ENCODE data around the gene LASP1. TPM values are rescaled to one million over a fixed set of nuclear protein-coding genes. Genes with fewer than 3 reads are reported as not detected.
"Not testable (repeated sequence)": the region's sequence is repeated elsewhere in the genome, so short reads cannot be mapped to it uniquely, and the experiment has no call there.

LASP1 gene
- polyA plus RNA-seq, 3 donors = 132 to 165 (median 143) TPM

DNA sequence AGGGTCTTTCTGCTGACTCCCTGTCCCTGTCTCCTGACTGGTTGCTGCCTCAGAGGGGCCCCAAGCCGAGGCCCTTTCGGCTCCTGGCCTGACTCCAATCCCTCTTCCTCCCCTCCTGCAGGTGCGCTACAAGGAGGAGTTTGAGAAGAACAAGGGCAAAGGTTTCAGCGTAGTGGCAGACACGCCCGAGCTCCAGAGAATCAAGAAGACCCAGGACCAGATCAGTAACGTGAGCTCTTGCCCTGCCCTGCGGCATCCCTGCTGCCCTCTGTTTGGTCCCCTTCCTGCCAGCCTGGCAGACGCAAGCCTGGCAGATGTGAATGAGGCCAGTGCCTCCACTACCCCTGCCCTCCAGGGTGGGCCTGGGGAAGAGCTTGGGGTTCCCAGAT lies 28.4 kb downstream of the LASP1 start:
- no peak for DNase-seq (ENCODE audit: extremely low read depth in 1 of 11, low read depth in 9 of 11, low spot score in 4 of 11)

- DNase-seq (ENCODE audit: extremely low read depth in 1 of 11, low read depth in 9 of 11, low spot score in 4 of 11) = no peak
Observed at GRCh38 chr17:38898812-38899348, 29.0 kb downstream of the LASP1 start.

- DNase-seq (ENCODE audit: extremely low read depth in 1 of 11, low read depth in 9 of 11, low spot score in 4 of 11) = no peak
Observed at GRCh38 chr17:38899421-38899820, 29.6 kb downstream of the LASP1 start.

DNA sequence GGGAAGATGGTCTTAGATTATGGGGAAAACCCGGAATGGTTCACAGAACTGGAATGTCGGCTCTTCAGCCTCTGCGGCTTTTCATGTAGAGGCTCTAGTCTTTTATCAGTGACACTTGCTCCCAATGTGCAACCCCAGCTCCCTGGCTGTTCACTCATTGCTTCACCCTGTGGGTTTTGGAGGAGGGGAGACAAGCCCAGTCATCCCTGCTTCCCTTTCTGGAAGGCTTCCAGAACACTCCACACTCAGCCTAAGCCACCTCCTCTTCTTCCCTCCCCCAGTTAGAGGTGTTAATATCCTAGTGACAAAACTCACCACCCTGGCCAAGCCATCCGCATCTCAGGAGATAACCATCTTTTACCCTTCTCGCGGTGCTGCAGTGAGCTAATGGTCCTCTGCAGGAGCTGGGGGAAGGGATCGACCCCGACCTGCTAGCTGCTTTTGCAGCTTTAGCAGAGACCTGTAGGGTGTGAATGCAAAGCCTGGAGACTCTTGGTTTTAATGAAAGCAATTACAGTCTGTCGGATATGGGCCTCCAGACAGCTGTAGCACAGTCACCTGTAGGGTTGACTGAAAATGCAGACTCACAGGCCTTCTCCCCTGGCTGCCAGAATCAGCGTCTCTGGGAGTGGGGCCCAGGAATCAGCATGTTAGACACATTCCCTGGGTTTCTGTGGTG lies 31.3 kb downstream of the LASP1 start:
- no peak for DNase-seq (ENCODE audit: extremely low read depth in 1 of 11, low read depth in 9 of 11, low spot score in 4 of 11)

GRCh38 chr17:38903404-38903803 lies 33.5 kb downstream of the LASP1 start:
- DNase-seq (ENCODE audit: extremely low read depth in 1 of 11, low read depth in 9 of 11, low spot score in 4 of 11) = no peak

DNA sequence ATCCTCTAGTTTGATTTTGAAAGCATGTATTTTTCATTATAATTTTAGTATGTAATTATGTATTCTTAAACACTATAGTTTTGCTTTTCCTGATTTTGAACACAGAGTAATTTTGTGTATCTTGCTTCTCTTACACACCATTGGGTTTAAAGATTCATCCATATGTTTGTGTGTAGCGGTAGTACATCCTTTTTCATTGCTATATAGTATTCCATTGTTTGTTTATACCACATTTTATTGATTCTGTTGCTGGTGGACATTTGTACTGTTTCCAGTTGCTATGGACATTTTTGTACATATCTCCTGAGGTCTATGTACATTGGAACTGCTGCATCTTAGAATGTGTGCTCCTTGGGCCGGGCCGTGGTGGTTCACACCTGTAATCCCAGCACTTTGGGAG lies 35.0 kb downstream of the LASP1 start:
- DNase-seq (ENCODE audit: extremely low read depth in 1 of 11, low read depth in 9 of 11, low spot score in 4 of 11) = no peak

- no peak for DNase-seq (ENCODE audit: extremely low read depth in 1 of 11, low read depth in 9 of 11, low spot score in 4 of 11)
Observed at GRCh38 chr17:38905375-38905774, 35.5 kb downstream of the LASP1 start.

DNA sequence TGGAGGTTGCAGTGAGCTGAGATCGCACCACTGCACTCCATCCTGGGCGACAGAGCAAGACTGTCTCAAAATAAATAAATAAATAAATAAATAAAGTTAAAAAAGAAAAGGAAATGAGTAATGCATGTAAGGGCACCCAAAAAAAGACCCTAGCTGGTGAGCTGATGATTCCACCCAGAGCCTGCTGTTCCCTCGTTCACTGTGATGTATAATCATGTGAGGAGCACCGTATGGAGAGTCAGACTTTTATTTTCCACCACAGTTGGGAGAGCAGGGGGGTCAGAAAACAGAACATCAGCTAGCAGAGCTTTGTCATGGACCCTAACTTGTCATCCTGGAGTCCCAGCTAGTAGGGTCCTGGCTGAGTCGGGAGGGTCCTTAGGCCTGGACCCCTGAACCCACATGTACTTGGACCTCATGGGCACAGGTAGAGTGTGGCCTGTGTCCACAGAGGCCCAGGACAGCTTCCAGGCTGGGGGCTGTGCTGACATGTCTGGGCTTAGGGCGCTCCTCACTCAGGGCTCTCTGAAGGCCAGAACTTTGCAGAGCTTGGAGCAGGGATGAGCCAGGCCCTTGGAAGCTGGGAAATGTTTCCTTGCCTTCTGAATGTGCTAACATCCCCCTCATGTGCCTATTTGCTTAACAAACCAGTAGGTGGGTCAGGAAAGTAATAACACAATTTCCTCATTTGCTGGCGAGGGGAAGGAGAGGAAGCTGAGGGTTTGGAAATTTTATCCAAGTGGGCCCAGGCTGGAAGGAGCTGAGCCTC lies 36.8 kb downstream of the LASP1 start:
- no peak for DNase-seq (ENCODE audit: extremely low read depth in 1 of 11, low read depth in 9 of 11, low spot score in 4 of 11)

- DNase-seq (ENCODE audit: extremely low read depth in 1 of 11, low read depth in 9 of 11, low spot score in 4 of 11) = no peak
Observed at GRCh38 chr17:38907930-38908675, 38.2 kb downstream of the LASP1 start.

DNA sequence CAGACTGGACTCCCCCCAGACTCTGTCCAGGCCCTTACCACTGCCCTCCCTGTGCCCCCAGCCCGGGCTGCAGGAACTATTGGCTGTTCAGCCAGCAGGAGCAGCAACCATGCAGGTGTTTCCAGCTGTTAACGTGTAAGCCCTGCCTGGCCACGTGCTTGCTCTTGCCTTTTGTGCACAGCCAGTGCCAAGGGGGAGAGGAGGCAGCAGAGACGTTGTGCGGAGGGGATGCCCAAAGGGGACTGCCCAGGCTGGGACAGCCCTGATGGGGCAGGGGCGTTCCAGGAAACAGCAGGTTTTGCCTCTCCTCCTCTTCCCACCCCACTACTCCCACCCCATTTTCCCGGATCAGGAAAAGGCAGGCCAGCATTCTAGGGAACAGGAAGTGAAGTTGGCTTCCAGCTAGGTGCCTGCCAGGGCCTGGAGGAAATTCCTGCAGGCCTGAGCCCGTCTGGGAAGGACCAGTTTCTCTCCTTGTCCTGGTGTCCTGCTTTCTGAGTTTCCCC lies 38.9 kb downstream of the LASP1 start:
- DNase-seq (ENCODE audit: extremely low read depth in 1 of 11, low read depth in 9 of 11, low spot score in 4 of 11) = no peak

- DNase-seq (ENCODE audit: extremely low read depth in 1 of 11, low read depth in 9 of 11, low spot score in 4 of 11) = no peak
Observed at GRCh38 chr17:38910325-38910724, 40.5 kb downstream of the LASP1 start.

- DNase-seq (ENCODE audit: extremely low read depth in 1 of 11, low read depth in 9 of 11, low spot score in 4 of 11) = no peak
Observed at GRCh38 chr17:38911081-38911730, 41.3 kb downstream of the LASP1 start.

DNA sequence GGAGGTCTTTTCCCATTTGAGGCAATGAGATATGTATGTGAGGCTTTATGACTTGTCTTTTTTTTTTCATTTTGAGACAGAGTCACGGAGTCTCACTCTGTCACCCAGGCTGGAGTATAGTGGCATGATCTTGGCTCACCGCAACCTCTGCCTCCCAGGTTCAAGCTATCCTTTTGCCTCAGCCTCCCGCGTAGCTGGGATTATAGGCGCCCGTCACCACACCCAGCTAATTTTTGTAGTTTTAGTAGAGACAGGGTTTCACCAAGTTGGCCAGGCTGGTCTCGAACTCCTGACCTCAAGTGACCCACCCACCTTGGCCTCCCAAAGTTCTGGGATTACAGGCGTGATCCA lies 41.8 kb downstream of the LASP1 start:
- DNase-seq (ENCODE audit: extremely low read depth in 1 of 11, low read depth in 9 of 11, low spot score in 4 of 11) = not testable (repeated sequence)

DNA sequence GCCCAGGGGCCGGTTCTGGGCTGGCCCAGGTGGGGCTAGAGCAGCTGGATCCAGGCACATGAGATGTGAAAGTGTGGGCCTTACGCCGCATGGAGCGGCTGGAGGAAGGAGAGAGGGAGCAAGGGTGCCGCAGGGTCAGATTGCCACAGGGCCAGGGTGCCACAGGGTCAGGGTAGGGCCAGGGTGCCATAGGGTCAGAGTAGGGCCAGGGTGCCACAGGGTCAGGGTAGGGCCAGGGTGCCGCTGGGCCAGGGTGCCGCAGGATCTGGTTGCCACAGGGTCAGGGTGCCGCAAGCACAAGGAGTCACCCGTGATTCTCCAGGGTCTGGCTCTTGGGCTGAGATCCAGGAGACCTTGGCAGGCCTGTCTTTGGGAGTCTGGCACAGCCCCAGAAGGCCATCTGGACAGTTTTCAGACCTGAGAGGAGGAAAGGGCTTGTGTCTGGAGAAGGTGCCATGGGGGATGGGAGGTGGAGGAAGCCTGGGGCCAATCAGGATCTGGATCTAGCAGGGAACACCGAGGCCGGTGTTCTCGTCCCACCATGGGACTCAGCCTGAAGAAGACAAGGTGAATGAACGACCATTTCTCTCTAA lies 42.5 kb downstream of the LASP1 start:
- DNase-seq (ENCODE audit: extremely low read depth in 1 of 11, low read depth in 9 of 11, low spot score in 4 of 11) = no peak

- no peak for DNase-seq (ENCODE audit: extremely low read depth in 1 of 11, low read depth in 9 of 11, low spot score in 4 of 11)
Observed at GRCh38 chr17:38914741-38915638, 45.1 kb downstream of the LASP1 start.

DNA sequence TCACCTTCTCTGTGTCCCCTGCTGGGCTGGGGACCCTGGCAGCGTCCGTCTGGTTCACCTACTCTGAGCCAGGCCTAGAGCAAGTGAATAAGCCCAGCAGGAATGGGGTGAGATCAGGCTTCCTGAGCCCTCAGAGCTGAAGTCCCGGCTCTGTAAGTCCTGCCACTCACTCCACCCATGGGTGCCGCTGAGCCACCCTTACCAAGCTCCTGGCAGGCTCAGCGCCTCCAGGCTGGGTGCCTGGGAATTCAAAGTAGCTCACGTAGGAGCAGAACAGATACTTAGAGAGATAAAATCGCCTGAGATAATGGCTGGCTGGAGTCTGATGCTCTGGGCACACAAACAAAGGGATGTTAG lies 45.8 kb downstream of the LASP1 start:
- DNase-seq (ENCODE audit: extremely low read depth in 1 of 11, low read depth in 9 of 11, low spot score in 4 of 11) = no peak

DNA sequence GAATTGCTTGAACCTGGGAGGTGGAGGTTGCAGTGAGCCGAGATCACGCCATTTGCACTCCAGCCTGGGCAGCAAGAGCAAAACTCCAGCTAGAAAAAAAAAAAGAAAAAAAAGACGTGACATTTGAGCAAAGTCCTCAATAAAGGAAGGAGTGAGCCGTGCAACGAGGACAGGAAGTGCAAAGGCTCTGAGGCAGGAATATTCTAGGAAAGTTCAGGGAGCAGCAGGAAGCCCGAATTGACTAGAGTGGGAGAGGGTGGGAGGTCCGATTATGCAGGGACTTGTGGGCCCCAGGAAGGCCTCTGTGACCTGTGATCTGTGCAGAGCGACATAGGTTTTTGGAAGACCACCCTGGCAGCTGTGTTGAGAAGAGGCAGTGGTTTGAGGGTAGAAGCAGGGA lies 46.9 kb downstream of the LASP1 start:
- no peak for DNase-seq (ENCODE audit: extremely low read depth in 1 of 11, low read depth in 9 of 11, low spot score in 4 of 11)

DNA sequence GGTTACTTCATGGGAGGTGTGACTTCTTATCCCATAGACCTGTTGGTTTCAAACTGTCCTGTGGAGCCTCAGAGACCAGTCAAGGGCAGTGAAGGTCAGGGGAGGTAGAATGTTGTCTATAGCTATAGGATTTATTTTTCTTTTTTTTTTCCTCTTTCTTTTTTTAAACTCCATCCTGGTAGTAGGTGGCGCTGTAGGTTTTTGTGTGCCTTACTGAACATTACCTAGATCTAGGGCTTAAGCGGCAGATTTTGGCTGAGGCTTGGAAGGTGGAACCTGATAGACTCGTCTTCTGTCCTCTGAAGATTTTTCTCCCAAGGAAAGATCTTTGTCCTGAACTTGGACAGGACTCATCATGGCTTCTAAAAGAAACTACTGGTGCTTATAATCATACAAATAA lies 47.4 kb downstream of the LASP1 start:
- DNase-seq (ENCODE audit: extremely low read depth in 1 of 11, low read depth in 9 of 11, low spot score in 4 of 11) = no peak

Data from renal cortex interstitium (tissue), 11 donors.